ENCODE results near the gene CYTL1. TPM values are rescaled to one million over a fixed set of nuclear protein-coding genes. Genes with fewer than 3 reads are reported as not detected.

Gene CYTL1
- total RNA-seq, 1 donor from 2014 or later, result 1.4 TPM

DNA sequence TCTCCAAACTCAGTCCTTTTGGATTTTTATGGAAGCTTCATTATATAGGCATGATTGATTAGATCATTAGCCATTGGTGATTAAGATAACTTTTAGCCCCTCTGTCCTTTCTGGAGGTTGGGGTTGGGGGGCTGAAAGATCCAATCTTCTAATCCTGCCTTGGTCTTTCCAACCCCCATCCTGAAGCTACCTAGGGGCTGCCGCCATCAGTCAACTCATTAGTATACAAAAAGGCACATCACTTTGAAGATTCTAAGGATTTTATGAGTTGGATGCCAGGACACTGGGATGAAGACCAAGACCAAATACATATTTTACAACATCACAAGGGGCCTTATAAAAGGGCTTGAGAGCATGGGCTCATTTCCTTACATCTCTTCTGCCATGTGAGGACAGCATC is 47.5 kb downstream of the CYTL1 start:
- no peak for DNase-seq (ENCODE audit: low spot score)

DNA sequence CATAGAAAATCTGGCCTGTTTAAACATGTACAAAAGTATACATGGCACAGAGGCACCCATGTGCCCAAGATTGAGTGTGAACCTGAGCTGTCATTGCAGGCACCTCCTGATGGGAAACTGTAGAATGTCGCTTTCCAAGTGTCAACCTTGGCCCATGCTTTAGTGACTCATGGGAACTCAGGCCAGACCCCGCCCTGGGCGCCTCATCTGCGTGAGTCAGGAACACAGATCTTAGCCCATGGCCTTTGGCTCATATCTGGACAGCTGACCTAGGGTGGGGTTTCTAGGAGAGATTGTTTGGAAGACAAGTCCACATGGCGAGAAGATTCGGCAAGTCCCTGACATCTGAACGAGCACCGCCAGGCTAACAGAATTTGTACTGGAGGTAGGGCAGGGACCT is 50.0 kb downstream of the CYTL1 start:
- DNase-seq (ENCODE audit: low spot score), result no peak

DNA sequence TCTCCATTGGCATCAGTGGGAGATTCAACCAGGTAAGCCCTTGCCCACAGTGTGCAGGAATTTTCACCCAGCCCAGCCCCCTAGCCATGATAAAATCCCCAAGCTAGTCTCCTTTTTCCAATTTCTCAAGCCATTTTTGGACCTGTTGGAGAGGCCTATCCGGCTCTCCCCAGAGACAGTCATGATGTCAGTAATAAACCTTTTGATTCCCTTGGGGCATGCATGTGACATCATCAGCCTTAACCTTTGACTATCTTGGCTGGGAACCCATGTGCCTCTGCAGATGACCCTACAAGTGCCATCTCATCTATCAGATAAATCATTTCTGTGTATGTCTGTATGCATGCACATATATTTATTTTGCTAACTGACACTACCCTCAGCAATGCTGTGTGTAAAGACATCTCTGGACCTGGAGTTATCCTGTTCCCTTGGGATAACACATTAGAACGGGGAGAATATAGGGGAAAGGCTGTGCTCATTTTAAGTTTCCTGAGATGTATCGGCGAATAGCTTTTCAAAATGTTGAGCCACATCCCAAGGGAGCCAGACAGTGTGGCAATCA is 51.0 kb downstream of the CYTL1 start:
- DNase-seq (ENCODE audit: low spot score), result no peak

Other genes starting within 250 kb of the CYTL1 start
- gene MSX1, start 159.8 kb downstream of the CYTL1 start, total RNA-seq, result 38.9 TPM
- gene STK32B, start 32.0 kb upstream of the CYTL1 start, total RNA-seq, result 4.3 TPM

Measured in mesenteric fat pad (tissue), 1 donor.